Vagina (tissue), 2 donors: ENCODE data around the gene DDX60.

Experiments used
- POLR2AphosphoS5 ChIP-seq, 2 donors: sonication (generic); formaldehyde crosslinking; IDR thresholded peaks; one replicate each; pipeline ENCODE4 v1.9.0; 2017; ENCODE audit warnings: antibody characterized with exemption in 2 of 2, mild to moderate bottlenecking in 2 of 2, low read depth in 1 of 2; ENCODE audit not compliant: insufficient read depth in 1 of 2
- TF ChIP-seq, protein P1 (sequence below), 3 experiments: fragments of 450-650 bp in 2 of 3; fragments of 200-600 bp in 1 of 3; sonication (generic) in 1 of 3; IDR thresholded peaks; one replicate each; pipeline ENCODE4 v1.5.1; 2017 to 2019; ENCODE audit warnings: antibody characterized with exemption in 3 of 3, mild to moderate bottlenecking in 2 of 3, moderate library complexity in 2 of 3

DNA sequence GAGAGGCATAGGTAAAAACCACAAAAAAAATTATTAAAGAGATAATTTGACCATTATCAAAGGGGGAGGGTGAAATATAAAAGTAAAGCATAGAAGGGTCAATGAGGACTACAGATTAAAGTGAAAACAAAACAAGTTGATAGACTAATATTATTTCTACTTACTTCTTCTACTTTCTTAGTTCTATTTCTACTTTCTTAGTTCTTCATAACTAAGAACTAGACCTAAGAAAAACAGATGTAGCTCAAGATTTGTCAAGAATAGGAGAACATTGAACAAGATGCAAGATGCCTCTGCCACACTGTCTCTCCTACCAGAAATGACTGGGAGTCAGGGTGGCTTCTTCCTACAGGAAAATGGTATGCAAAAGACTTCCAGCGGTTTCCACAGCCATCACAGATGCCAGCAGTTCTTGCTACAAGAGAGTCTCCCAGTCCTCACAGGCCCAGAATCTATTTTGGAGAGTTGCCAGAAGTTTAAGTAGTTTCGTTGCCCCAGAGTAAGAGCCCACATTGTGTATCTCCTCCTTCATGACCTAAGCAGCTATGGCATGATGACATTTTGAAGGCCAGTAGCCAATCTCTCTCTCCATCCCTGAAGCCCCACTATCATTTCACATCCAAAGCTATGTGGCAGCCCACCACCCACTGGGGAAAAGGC is 42.9 kb upstream of the DDX60 start:
- TF ChIP-seq, protein P1, sequence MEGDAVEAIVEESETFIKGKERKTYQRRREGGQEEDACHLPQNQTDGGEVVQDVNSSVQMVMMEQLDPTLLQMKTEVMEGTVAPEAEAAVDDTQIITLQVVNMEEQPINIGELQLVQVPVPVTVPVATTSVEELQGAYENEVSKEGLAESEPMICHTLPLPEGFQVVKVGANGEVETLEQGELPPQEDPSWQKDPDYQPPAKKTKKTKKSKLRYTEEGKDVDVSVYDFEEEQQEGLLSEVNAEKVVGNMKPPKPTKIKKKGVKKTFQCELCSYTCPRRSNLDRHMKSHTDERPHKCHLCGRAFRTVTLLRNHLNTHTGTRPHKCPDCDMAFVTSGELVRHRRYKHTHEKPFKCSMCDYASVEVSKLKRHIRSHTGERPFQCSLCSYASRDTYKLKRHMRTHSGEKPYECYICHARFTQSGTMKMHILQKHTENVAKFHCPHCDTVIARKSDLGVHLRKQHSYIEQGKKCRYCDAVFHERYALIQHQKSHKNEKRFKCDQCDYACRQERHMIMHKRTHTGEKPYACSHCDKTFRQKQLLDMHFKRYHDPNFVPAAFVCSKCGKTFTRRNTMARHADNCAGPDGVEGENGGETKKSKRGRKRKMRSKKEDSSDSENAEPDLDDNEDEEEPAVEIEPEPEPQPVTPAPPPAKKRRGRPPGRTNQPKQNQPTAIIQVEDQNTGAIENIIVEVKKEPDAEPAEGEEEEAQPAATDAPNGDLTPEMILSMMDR (IDR thresholded peaks at IDR 0.05): no peak
- no peak for TF ChIP-seq POLR2AphosphoS5 (IDR thresholded peaks at IDR 0.05; ENCODE audit: insufficient read depth in 1 of 2, low read depth in 1 of 2)
